Heart right ventricle (tissue), 16 donors: ENCODE data around the gene TPP1. TPM values are rescaled to one million over a fixed set of nuclear protein-coding genes. Genes with fewer than 3 reads are reported as not detected.

ENCODE experiments used
- ATAC-seq, 8 donors: fragments of 200-7000 bp; cut with Tn5 transposase; one replicate each; pipeline ENCODE4 v1.9.1; 2020; ENCODE audit warnings: mild to moderate bottlenecking in 8 of 8, moderate library complexity in 8 of 8, moderate number of reproducible peaks in 1 of 8
- DNase-seq, 2 donors: peaks; one replicate each; pipeline ENCODE4 v3.0.0-alpha.2; 2020
- H3K27ac ChIP-seq, 10 donors: fragments of 200-600 bp; sonication (generic) in 2 of 10; one replicate each; pipeline versions ENCODE4 v1.5.0 to v1.8.0; 2020 to 2022; ENCODE audit warnings: mild to moderate bottlenecking in 3 of 10
- H3K27me3 ChIP-seq, 7 donors: fragments of 200-600 bp; one replicate each; pipeline ENCODE4 v1.8.0; 2021 to 2022; ENCODE audit warnings: mild to moderate bottlenecking in 2 of 7
- H3K36me3 ChIP-seq, 9 donors: fragments of 200-600 bp; sonication (generic) in 1 of 9; one replicate each; pipeline versions ENCODE4 v1.5.0 to v1.8.0; 2020 to 2022; ENCODE audit warnings: mild to moderate bottlenecking in 2 of 9
- H3K4me1 ChIP-seq, 9 donors: fragments of 200-600 bp; sonication (generic) in 1 of 9; one replicate each; pipeline versions ENCODE4 v1.5.0 to v1.8.0; 2020 to 2022; ENCODE audit warnings: mild to moderate bottlenecking in 4 of 9
- H3K4me3 ChIP-seq, 10 donors: fragments of 200-600 bp; sonication (generic) in 2 of 10; one replicate each; pipeline versions ENCODE4 v1.5.0 to v1.8.0; 2020 to 2022; ENCODE audit warnings: mild to moderate bottlenecking in 7 of 10, moderate library complexity in 2 of 10
- H3K9me3 ChIP-seq, 11 donors: fragments of 200-600 bp in 10 of 11; sonication (generic) in 2 of 11; one replicate each; pipeline versions ENCODE4 v1.5.0 to v1.8.0; 2013 to 2022; ENCODE audit warnings: mild to moderate bottlenecking in 2 of 11, control low read depth in 1 of 11, moderate library complexity in 1 of 11
- CTCF ChIP-seq, 9 donors: fragments of 200-600 bp; sonication (generic) in 2 of 9; IDR thresholded peaks; one replicate each; pipeline versions ENCODE4 v1.5.0 to v1.8.0; 2021 to 2022; ENCODE audit warnings: antibody characterized with exemption in 9 of 9, mild to moderate bottlenecking in 5 of 9, moderate library complexity in 1 of 9
- WGBS, 2 donors: extraction: QIAGEN DNeasy Blood & Tissue Kit; methylation state at CpG; one replicate each; pipeline ENCODE4 v1.1.7; 2013; ENCODE audit warnings: inconsistent platforms in 1 of 2; 5-methylcytosine and 5-hydroxymethylcytosine counted together
- intact Hi-C, 10 donors: fragments of 100-400 bp; cut with DNase I; formaldehyde crosslinking; loops; one replicate each; pipeline versions ENCODE4 v1.11.1 to v1.14.2; 2022
- polyA plus RNA-seq, 2 donors: library from polyadenylated mRNA; stranded (reverse); fragments of 200-250 nt; gene quantifications; one replicate each; pipeline ENCODE4 v1.2.3, GENCODE V29; 2013
- total RNA-seq, 10 donors: library from RNA; stranded (reverse); fragmentation: NEBNext Ultra II Directional in 3 of 10; extraction: Animal tissue kit (Norgen Biotek cat#: 25700) in 3 of 10; gene quantifications; one replicate each; pipeline versions ENCODE4 v1.2.1 to v1.2.4, GENCODE V29; 2021 to 2023
- donor health status: Arrhythmogenic right ventricular cardiomyopathy.
- donor health status: ischemic (EF 13 %, LVEDD 7.1; RV severe dilation, severe dysfunction).
- donor health status: healthy with polysubstance abuse.
- donor health status: DM: no; HTN: yes; CAD: no.
- donor health status: DM: no; HTN: no; CAD: no.
- donor health status: ischemic (EF 25% LVEDD 6.9; RV normal size, moderate dysfunction).
- donor health status: ischemic (EF 25% LVEDD 5.7; RV mildly dilated, moderate dysfunction).
- donor health status: healthy.
- donor health status: DM: yes; HTN: yes; CAD: no.
- donor health status: Ischemic cardiomyopathy.
- donor health status: ischemic (EF 35%, LVEDD 5.7; RV mildly dilated, moderate dysfunction).
- donor health status: nonischemic (EF 11% LVEDD 7.7; RV severe dilation, severe dysfunction).
- donor health status: DM: yes; HTN: yes; CAD: no.
- donor health status: PGD.
- donor health status: ischemic (EF 29% LVEDD 5.4; RV normal size, mild dysfunction).
- donor health status: nonischemic (EF 23%, LVEDD 6.1; RV moderate dilation, normal function).

The TPP1 gene
- total and polyA plus RNA-seq, 12 donors = 31.9 to 132 (median 66.2) TPM

- H3K27ac ChIP-seq = peak overlapping the region in 6 of 10 donors; percentile 11 to 87 (median 79)
- DNase-seq = peak in 1 of 2 donors; percentile 56
- peaks cover 0 to 43% (median 0%) of the 10 kb centered on the region in 9 donors for H3K36me3 ChIP-seq
- ATAC-seq = peak; percentile 33 to 77 (median 62)
- 24% methylated on average over 3 of the region's 3 CpGs for WGBS, 2 donors
- H3K9me3 ChIP-seq = no peaks in the 10 kb centered on the region
- no peaks in the 10 kb centered on the region for H3K27me3 ChIP-seq
- intact Hi-C loops = loop anchor here in 1 of 10 donors (5.0 kb wide), 1 partner anchor 39 kb away; no protein-coding TSS in a partner anchor
- no peak overlapping the region for H3K4me3 ChIP-seq
- H3K4me1 ChIP-seq = peaks cover 8 to 88% (median 65%) of the 10 kb centered on the region in 9 donors
- TF ChIP-seq CTCF (IDR thresholded peaks at IDR 0.05) = no peak
These were observed 18.6 kb upstream of the TPP1 start for GRCh38 chr11:6637871-6638270.

GRCh38 chr11:6636480-6636879 lies 17.3 kb upstream of the TPP1 start:
- Histone ChIP-seq H3K27me3 (no peaks in the 10 kb centered on the region), H3K9me3 (no peaks in the 10 kb centered on the region), H3K4me3 (no peak overlapping the region), H3K4me1 (peaks cover 8 to 77% (median 65%) of the 10 kb centered on the region in 9 donors), H3K36me3 (peaks cover 0 to 56% (median 0%) of the 10 kb centered on the region in 9 donors), H3K27ac (peak overlapping the region in 8 of 10 donors; percentile 55 to 87 (median 78))
- TF ChIP-seq CTCF (IDR thresholded peaks at IDR 0.05) = no peak
- intact Hi-C loops = loop anchor here in 1 of 10 donors (5.0 kb wide), 1 partner anchor 41 kb away; no protein-coding TSS in a partner anchor
- no peak for DNase-seq
- WGBS, 2 donors = 72 to 75% methylated on average over 3 of the region's 3 CpGs
- no peak for ATAC-seq

GRCh38 chr11:6635082-6635932 lies 16.1 kb upstream of the TPP1 start:
- Histone ChIP-seq H3K4me1 (peaks cover 8 to 74% (median 65%) of the 10 kb centered on the region in 9 donors), H3K27ac (peak overlapping the region; percentile 10 to 87 (median 75)), H3K36me3 (peaks cover 0 to 56% (median under 1%) of the 10 kb centered on the region in 9 donors), H3K4me3 (no peak overlapping the region), H3K9me3 (no peaks in the 10 kb centered on the region), H3K27me3 (no peaks in the 10 kb centered on the region)
- DNase-seq = peak; percentile 58 to 81
- peak; percentile 53 to 75 (median 66) for ATAC-seq
- intact Hi-C loops = loop anchor here in 1 of 10 donors (5.0 kb wide), 1 partner anchor 42 kb away; no protein-coding TSS in a partner anchor
- WGBS, 2 donors = 50 to 52% methylated on average over 10 of the region's 10 CpGs
- no peak for TF ChIP-seq CTCF (IDR thresholded peaks at IDR 0.05)

GRCh38 chr11:6634534-6634933 lies 15.3 kb upstream of the TPP1 start:
- Histone ChIP-seq H3K36me3 (peaks cover 0 to 56% (median 5%) of the 10 kb centered on the region in 9 donors), H3K9me3 (no peaks in the 10 kb centered on the region), H3K4me1 (peaks cover 8 to 68% (median 61%) of the 10 kb centered on the region in 9 donors), H3K27ac (peak overlapping the region in 9 of 10 donors; percentile 55 to 87 (median 77)), H3K4me3 (no peak overlapping the region), H3K27me3 (no peaks in the 10 kb centered on the region)
- DNase-seq (no peak), ATAC-seq (no peak)
- intact Hi-C loops = no loop called here
- TF ChIP-seq CTCF (IDR thresholded peaks at IDR 0.05) = no peak
- 73 to 76% methylated on average over 1 of the region's 1 CpG for WGBS, 2 donors
